ENCODE results near the gene NUBPL. TPM values are rescaled to one million over a fixed set of nuclear protein-coding genes. Genes with fewer than 3 reads are reported as not detected.

The NUBPL gene
- total and polyA plus RNA-seq, 10 donors: 4.1 to 28.2 (median 13.9) TPM

GRCh38 chr14:31566456-31566855 is 5.3 kb downstream of the NUBPL start:
- intact Hi-C loops (cut with DNase I; ENCODE audit: low total_unique reads): no loop called here
- 39 to 100% (median 94%) methylated on average over 1 of the region's 1 CpG for WGBS, 5 donors
- TF ChIP-seq POLR2AphosphoS5 (IDR thresholded peaks at IDR 0.05) (no peak), POLR2A (IDR thresholded peaks at IDR 0.05) (no peak)

GRCh38 chr14:31567655-31568054 is 6.5 kb downstream of the NUBPL start:
- peaks cover 0 to 9% (median 0%) of the 10 kb centered on the region in 6 donors for H3K36me3 ChIP-seq
- no peaks in the 10 kb centered on the region for H3K9me3 ChIP-seq
- DNase-seq: no peak
- no peak overlapping the region for H3K4me3 ChIP-seq
- TF ChIP-seq POLR2AphosphoS5 (IDR thresholded peaks at IDR 0.05): no peak
- TF ChIP-seq POLR2A (IDR thresholded peaks at IDR 0.05): no peak
- no peak for TF ChIP-seq CTCF (IDR thresholded peaks at IDR 0.05 in 8 of 11, conservative IDR thresholded peaks at IDR 0.05 in 3 of 11)
- H3K4me1 ChIP-seq: peaks cover 4 to 37% (median 18%) of the 10 kb centered on the region in 6 donors
- intact Hi-C loops (cut with DNase I; ENCODE audit: low total_unique reads): no loop called here
- no peaks in the 10 kb centered on the region for H3K27me3 ChIP-seq (replicated peaks in 1 of 7)
- WGBS, 5 donors: 90 to 96% (median 94%) methylated on average over 2 of the region's 2 CpGs
- H3K27ac ChIP-seq: peak overlapping the region in 7 of 8 donors; percentile 22 to 63 (median 51)

More at GRCh38 chr14:31566456-31566855, 5.3 kb downstream of the NUBPL start:
- no peaks in the 10 kb centered on the region for H3K9me3 ChIP-seq
- H3K36me3 ChIP-seq: peaks cover 0 to 9% (median 0%) of the 10 kb centered on the region in 6 donors
- no peaks in the 10 kb centered on the region for H3K27me3 ChIP-seq (replicated peaks in 1 of 7)
- peak overlapping the region in 2 of 8 donors; percentile 5 to 25 for H3K27ac ChIP-seq
- H3K4me1 ChIP-seq: peaks cover 8 to 48% (median 27%) of the 10 kb centered on the region in 6 donors
- no peak overlapping the region for H3K4me3 ChIP-seq
- DNase-seq: no peak

GRCh38 chr14:31568161-31568560 is 7.0 kb downstream of the NUBPL start:
- no peaks in the 10 kb centered on the region for H3K27me3 ChIP-seq (replicated peaks in 1 of 7)
- intact Hi-C loops (cut with DNase I; ENCODE audit: low total_unique reads): no loop called here
- no peak for DNase-seq
- TF ChIP-seq POLR2AphosphoS5 (IDR thresholded peaks at IDR 0.05): no peak
- peaks cover 4 to 32% (median 13%) of the 10 kb centered on the region in 6 donors for H3K4me1 ChIP-seq
- 34 to 47% (median 39%) methylated on average over 5 of the region's 5 CpGs for WGBS, 5 donors
- peak overlapping the region in 7 of 8 donors; percentile 22 to 63 (median 51) for H3K27ac ChIP-seq
- no peak overlapping the region for H3K4me3 ChIP-seq
- H3K36me3 ChIP-seq: peaks cover 0 to 9% (median 0%) of the 10 kb centered on the region in 6 donors
- H3K9me3 ChIP-seq: no peaks in the 10 kb centered on the region

GRCh38 chr14:31568671-31569070 is 7.5 kb downstream of the NUBPL start:
- intact Hi-C loops (cut with DNase I; ENCODE audit: low total_unique reads): no loop called here

More at GRCh38 chr14:31568671-31569070, 7.5 kb downstream of the NUBPL start:
- Histone ChIP-seq H3K27me3 (replicated peaks in 1 of 7) (no peaks in the 10 kb centered on the region), H3K36me3 (peaks cover 0 to 9% (median 0%) of the 10 kb centered on the region in 6 donors), H3K4me1 (peaks cover 0 to 27% (median 9%) of the 10 kb centered on the region in 6 donors), H3K9me3 (no peaks in the 10 kb centered on the region), H3K4me3 (no peak overlapping the region), H3K27ac (peak overlapping the region in 7 of 8 donors; percentile 22 to 63 (median 51))
- TF ChIP-seq CTCF (IDR thresholded peaks at IDR 0.05 in 8 of 11, conservative IDR thresholded peaks at IDR 0.05 in 3 of 11): no peak
- TF ChIP-seq POLR2AphosphoS5 (IDR thresholded peaks at IDR 0.05): no peak
- no peak for TF ChIP-seq POLR2A (IDR thresholded peaks at IDR 0.05)
- whole genome bisulfite sequencing, 5 donors: 59 to 75% (median 71%) methylated on average over 1 of the region's 1 CpG
- DNase-seq: no peak
